GM21528 (cell line): ENCODE results near the gene LRRC45.
"Not testable (repeated sequence)": the region's sequence is repeated elsewhere in the genome, so short reads cannot be mapped to it uniquely, and the experiment has no call there.

Experiments
- ATAC-seq: cut with Tn5 transposase; IDR thresholded peaks from one replicate; pipeline ENCODE4 v1.9.1; 2021; ENCODE audit warnings: mild to moderate bottlenecking, moderate library complexity; ENCODE audit not compliant: unreplicated experiment, low FRiP score

Gene LRRC45

DNA sequence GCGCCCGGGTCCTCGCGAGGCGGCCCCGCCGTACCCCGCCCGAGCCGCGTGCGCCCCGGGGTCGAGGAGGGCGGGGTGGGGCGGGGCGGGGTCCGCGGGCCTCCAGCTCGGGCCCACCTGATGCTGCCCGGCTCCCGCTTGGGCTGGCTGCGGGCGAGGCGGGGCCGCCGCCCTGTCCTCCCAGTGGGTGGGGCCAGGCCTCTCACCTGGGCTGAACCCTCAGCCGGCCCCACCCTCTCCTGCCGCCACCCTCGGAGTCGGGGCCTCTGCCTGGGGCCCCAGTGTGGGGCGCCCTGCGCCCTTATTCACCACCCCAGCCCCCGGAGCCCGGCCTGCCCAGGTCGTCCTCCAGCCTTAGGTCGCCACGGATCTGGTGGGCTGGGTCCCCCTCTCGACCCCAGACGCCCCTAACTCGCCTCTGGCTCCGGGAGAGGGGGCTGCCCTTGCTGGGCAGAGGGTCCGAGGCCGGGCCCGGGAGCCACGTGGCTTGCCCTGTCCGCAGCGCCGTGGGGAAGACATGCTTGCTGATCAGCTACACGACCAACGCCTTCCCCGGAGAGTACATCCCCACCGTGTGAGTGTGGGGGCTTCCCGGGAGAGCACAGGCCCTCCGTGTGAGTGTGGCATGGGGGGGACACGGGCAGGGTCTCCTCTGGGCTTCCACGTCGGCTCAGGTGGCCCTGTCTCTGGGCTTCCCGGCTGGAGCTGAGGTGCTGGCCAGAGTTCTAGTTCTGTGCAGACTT lies 9.0 kb downstream of the LRRC45 start:
- no peak for ATAC-seq

DNA sequence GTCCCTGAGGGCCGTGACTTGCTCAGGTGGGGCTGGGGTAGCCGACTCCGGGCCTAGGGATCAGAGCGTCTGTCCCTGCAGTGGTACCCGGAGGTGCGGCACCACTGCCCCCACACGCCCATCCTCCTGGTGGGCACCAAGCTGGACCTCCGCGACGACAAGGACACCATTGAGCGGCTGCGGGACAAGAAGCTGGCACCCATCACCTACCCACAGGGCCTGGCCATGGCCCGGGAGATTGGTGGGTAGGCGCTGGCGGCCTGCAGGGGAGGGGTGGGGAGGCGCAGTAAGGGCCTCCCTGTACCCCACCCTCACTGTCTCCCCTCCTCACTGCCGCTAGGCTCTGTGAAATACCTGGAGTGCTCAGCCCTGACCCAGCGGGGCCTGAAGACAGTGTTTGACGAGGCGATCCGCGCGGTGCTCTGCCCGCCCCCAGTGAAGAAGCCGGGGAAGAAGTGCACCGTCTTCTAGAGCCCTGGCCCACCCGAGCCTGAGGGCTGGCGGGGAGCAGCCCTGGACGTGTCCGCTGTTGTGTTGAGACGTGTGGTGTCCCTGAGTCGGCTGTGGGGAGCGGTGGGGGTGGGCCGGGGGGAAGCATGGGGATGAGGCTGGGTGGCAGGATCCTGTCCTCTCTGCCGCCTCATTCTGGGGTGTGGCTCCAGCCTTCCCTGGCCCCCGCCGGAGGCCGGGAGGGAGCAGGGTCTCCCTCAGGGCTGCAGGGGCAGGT lies 10.4 kb downstream of the LRRC45 start:
- ATAC-seq = no peak

DNA sequence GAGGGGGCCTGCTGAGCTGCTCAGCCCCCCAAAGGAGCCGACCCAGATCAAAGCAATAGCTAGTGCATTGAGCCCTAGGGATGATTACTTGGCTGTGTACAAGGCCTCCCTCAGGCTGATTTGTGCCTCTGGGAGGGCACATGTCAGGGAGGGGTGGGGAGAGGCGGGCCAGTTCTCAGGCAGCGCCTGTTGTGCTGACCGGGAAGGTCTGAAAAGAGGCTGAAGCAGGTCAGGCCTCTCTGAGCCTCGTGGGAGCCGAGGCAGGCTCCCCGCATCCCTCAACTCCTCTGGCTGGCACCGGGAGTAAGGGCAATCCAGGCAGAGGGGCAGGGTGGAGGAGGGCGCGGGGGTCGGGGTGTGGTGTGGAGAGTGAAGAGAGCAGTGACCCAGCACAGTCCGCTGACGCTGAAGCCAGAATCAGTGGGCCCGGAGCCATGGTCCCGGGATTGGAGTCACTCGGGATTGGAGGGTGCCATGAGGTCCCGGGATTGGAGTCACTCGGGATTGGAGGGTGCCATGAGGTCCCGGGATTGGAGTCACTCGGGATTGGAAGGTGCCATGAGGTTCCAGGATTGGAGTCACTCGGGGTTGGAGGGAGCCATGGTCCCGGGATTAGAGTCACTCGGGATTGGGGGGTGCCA lies 11.4 kb downstream of the LRRC45 start:
- ATAC-seq = no peak

DNA sequence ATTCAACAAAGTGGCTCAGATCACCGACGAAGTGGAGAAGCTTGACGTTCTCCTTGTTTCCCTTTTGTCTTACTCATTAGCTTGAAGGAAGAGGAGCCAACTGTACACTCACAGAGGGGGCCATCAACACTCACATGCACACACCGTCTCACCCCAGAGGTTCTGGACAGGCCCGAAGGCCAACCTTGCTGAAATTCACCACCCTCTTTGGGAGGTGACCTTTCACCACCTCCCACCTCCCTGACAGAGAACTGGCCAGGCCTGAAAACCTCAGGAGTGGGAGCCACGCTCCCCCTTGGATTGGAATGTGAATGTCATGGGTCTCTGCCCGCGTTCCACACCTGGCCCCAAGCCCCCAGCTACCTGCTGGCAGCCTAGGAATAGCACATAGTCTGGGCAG lies 12.4 kb downstream of the LRRC45 start:
- ATAC-seq = no peak

DNA sequence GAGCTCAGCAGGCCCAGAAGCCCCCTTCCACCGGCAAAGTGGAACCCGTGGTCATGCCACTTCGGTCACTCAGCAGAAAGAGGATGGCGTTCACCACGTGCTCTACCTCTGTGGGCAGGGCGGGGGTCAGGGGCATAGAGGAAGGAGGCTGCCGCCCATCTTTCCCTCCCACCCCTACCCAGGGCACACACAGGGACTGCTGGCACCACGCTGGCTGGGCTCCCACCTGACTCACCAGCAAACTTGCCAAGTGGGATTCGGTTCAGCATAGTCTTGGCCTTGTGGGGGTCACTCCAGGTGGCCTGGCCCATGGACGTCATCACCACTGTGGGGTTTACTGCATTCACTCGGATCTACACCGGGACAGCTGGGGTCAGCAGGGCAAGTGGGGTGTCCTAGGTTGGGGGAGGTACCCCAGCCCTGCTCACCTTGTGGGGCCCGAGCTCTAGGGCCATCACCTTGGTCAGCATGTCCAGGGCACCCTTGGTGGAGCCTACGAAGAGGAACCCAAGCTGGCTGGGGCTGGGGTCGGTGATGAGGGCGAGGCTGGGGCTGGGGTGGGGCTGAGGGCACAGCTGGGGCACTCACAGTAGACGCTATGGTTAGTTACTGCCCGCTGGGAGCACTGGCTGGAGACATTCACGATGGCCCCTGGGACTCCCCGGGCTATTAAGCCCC lies 13.0 kb downstream of the LRRC45 start:
- no peak for ATAC-seq

DNA sequence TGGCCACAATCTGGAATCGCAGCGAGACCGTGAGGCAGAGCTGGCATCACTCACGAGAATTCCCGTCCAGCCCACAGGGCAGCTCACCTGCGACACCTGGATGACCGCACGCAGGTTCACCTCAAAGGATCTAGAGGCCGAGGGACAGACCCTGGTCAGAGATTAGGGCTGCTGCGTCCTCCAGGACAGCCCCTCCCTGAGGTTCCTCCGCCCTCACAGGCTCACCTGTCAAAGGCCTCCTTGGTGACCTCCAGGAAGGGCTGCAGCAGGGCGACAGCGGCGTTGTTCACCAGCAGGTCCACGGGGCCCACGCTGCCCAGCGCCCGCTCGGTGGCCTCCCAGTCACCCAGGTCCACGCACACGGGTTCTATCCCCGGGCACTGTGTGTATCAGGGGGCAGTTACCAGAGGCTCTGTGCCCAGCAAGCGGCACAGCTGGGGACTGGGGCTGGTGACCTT lies 13.6 kb downstream of the LRRC45 start:
- no peak for ATAC-seq

DNA sequence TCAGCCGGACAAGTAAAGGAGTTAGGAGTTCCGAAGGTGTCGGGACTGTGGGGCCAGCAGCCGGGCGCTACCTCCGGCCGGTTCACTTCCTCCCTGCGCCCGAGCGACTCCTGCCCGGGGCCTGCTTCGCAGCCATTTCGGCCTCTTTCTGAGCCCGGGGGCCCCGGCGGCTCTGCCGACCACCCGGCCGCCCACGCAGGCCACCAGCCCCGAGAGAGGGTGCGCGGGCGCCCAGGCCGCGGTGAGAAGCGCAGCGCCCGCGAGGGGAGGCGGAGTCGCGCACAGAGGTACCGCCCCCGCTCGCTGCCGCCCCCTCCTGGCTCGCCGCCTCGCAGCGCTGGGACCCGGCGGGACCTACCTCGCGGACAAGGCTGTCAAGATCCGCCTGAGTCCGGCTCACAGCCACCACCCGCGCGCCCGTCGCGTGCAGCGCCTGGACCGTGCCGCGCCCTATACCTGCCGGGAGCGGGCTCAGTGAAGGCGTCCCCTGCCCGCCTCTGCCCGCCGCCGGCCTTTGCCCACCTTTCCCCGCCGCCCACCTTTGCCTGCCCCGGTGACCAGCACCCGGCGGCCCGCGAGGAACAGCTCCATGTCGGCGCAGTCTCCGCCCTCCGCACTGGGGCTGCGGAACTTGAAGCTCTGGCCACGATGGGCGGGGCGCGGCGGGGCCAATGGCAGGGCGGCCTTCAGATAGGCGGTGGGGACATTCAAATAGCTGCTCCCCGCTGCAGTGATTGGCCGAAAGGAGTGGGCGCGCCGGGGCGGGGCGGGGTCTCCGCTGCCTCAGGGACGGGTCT lies 14.2 kb downstream of the LRRC45 start, which contains the start of gene DCXR:
TSS of gene DCXR (minus strand) at position 606 of the 797 bp plus-strand sequence. CDS start at position 591, 15 bp downstream.
- peak; percentile 85 for ATAC-seq

DNA sequence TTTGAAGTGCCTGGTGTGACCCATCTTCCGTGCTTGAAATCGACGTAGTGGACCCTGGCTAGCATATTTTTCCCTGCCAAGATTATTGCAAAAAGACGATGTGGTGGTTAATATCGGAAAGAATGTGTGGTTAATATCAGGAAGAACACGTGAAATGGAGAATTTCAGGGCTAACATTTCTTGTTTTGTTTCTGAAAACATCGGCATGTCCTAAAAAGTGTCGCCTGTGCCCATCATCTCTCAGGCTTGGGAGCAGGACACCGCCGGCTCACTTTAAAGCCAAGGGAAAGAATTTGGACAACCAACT lies 14.7 kb downstream of the LRRC45 start:
- ATAC-seq = no peak

DNA sequence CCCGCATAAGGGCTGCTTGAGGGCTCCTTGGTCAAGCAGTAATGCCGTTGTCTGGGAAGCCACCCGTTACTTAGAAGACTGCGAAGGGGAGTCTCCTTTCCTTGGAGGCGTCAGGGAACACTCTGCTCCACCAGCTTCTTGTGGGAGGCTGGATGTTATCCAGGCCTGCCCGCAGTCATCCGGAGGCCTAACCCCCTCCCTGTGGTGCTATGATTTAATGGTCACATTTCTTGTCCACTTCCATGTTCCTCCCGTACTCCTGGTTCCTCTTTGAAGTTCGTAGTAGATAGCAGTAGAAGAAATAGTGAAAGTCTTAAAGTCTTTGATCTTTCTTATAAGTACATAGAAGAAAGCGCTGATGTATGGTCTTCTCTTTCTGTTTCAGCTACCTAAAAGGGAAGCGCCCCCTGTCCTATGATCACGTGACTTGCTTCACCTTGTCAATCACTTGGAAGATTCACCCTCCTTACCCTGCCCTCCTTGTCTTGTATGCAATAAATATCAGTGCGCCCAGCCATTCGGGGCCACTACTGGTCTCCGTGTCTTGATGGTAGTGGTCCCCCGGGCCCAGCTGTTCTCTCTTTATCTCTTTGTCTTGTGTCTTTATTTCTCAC lies 15.8 kb downstream of the LRRC45 start:
- not testable (repeated sequence) for ATAC-seq

DNA sequence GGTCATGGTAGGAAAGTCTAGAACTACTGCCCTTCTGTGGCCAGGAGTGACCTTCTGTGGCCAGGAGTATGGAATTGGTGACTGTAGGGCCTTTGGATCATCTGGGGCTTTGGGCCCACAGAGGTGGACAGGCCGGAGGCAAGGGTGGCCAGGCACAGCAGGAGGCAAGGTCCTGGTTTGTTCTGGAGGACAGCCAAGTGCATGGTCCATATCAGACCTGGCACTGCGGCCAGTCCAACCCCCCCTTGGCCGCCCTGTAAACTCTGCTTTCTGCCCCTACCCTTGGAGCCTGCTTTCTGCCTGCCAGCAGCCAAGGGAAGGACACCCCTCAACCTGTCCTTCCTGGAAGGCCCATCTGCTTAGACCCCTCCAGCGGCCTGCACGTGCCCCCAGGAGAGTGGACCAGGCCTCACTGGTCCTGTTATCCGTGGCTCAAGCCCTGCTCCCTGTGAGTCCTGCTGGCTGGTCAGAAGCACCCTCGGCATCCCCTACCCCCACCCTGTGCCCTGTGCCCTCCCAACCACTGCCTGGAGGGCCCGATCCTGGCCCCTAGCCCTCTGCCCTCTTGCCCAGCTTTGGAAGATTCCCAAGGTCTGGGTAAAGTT lies 16.7 kb downstream of the LRRC45 start:
- no peak for ATAC-seq

DNA sequence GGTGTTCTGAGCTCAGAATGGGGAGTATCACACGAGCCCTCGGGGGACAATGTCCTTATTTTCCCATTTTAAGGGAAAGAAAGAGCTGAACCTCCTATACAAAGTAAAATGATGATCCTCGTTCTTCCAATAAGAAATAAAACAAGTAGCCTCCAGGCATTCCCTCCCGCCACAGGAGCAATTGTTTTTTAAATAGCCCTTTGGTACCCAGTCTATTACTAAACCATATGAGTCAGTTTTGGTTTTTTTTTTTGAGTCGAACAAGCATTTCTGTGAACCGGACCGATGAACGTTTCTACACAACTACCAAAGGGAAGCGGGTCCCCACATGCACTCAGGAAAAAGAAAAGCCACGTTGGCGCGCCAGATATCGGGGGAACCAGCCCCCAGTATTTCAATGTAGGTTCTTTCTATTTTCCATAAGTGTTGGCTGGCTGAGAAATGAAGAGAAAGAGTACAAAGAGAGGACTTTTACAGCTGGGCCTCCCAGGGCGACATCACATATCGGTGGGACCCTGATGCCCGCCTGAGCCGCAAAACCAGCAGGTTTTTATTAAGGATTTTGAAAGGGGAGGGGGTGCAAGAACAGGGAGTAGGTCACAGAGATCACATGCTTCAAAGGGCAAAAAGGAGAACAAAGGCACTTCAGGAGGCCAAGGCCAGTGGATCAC lies 18.2 kb downstream of the LRRC45 start:
- no peak for ATAC-seq

DNA sequence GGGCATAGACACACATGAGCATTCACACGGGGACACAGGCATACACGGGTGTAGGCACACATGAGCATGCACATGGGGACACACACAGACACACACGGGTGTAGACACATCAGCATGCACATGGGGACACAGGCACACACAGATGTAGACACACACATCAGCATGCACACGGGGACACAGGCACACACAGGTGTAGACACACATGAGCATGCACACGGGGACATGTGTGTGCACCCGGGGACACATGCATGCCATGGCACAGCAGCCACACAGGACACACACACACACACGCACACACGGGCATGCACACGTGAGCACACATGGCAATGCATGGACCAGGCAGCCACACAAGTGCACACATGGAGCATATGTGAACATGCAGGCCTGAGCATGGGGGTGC lies 19.5 kb downstream of the LRRC45 start:
- ATAC-seq = no peak

DNA sequence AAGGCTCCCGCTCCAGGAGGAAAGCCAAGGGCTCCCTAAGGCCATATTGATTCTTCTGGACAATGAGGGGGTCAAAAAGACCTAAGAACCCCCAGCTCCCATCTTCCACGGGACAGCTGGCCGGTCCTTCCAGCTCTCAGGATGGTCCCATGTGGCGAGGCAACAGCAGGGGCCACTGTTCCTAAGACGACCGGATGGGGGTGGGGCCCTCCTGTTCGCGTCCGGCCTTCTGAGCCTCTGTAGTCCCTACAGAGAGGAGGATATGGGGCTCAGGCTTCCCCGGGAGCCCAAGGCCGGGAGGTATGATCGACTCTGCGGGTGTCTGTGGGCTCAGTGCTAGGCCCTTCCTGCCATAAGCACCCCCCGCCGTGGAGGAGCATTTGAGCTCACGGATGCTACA lies 20.4 kb downstream of the LRRC45 start:
- ATAC-seq = no peak

DNA sequence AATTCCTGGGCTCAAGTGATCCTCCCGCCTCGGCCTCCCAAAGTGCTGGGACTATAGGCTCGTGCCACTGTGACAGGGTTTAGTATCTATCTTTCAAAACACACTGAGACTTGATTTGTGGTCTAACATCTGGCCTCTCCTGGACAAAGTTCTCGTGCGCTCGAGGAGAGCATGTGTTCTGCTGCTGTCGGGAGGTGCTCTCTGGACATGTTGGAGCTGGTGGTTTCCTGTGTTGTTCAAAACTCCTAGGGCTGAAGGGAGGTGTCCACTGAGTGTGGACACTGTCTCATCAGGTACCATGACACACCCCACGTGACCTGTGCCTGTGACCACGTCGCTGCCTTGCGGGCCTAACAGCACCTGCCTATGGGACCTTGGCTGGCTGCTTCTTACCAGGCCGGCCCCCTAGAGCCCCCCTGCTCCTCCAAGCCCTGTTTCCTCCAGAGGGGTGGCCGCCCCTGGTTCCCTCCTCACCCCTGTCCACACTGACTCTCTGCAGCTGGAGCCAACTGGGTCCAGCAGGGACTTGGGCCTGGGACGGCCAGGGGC lies 22.9 kb downstream of the LRRC45 start:
- ATAC-seq = no peak

DNA sequence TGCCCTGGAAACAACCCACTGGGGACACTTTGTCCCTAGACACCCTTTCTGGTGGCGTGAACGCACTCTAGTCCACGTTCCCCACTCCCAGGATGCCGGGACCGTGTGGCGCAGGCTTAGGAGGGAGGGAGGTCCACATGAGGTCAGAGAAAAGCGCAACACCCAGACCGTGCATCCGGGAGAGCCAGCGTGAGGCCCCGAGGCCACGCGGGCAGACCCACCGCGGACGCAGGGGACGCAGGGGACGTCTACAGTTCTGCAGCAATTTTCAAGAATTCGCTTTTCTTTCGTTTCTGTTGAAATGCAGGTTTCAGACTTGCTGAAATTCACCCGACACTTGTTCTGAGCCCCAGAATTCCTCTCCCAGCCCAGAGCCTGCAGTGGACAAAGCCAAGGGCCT lies 23.8 kb downstream of the LRRC45 start:
- ATAC-seq = no peak

DNA sequence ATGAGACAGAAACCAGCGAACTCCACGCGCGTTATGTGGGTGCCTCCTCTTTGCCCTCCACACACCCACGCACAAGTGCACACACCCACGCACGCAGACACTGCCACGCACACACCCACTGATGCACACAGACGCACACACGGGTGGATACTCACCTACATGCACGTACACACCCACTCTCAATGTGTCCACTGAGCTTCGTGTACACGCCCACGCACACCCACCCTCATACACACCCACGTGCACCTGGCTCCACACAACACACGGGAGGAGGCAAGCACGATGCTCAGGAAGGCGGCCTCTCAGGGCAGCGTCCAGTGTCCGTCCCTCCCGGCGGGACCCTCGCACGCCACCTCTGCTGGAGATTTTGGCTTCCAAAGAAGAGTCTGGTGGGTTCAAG lies 24.3 kb downstream of the LRRC45 start:
- ATAC-seq = no peak

DNA sequence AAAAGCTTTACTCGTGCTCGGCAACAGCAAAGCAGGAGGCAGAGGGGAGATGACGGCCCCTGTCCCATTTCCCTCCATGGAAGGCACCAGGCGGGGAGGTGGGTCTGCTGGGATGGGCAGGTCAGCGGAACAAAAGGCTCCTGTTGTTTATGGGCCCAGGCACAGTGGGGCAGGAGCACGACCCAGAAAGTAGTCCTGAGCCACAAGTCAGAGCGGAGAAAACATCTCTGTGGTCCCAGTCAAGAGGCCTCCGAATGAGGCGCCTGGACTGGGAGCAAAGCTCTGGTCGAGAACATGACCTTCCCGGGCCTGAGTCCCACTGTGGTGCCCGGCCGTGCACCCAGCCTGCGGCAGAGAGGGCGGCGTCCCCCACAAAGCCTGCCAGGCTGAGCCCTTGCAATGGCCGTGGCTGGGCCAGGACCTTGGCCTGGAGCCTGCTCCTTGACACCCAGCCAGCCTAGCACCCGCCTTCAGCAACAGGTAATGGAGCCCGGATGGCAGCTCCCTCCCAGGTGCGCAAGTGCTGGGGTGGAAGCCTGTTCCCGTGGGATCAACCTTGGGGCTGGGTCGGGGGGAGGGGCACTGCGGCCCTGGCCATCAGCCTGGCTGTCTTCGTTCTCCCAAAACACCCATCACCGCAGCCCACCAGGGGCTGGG lies 24.9 kb downstream of the LRRC45 start:
- no peak for ATAC-seq

DNA sequence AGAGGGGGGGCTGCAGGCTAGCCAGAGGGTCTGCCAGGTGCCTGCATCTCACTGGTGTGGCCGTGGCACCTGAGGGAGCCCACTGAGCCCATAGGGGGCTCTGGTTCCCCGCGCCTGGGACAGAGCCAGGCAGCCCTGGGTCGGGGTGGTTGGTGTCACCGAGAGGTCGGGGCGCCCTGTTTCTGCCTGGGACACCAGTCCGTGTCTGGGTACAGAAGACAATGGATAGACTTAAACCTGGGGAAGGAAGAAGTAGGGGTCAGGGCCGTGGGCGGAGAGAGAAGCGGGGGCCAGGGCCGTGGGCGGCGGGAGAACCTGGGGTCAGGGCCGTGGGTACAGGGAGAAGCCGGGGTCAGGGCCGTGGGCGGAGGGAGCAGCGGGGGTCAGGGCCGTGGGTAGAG lies 25.5 kb downstream of the LRRC45 start:
- no peak for ATAC-seq
